ENCODE data around the gene TMEM269. TPM values are rescaled to one million over a fixed set of nuclear protein-coding genes. Genes with fewer than 3 reads are reported as not detected.

The TMEM269 gene
- total and polyA plus RNA-seq, 9 of the 15 experiments (the other 6 are each of a cell fraction or from before 2014, with no cell fraction given): 0.09 to 0.49 (median 0.21) TPM

GRCh38 chr1:42783092-42783491, 1.7 kb upstream of the TMEM269 start:
- no peak for DNase-seq (ENCODE audit: extremely low read depth in 1 of 4, low spot score in 3 of 4)
- no peaks in the 10 kb centered on the region for H3K9me3 ChIP-seq (replicated peaks; ENCODE audit: control insufficient read depth, insufficient read depth, low read depth, low read length)
- POLR2A ChIA-PET: interaction anchor here (0.5 to 2.7 kb wide), 4 partner anchors 10 to 289 kb away, joined by 3 to 11 read pairs (median 4); partner anchors contain the start of genes C1orf50 and P3H1
- WGBS (ENCODE audit: insufficient coverage, low coverage, missing lambda C conversion rate): 95% methylated on average over 2 of the region's 2 CpGs
- in situ Hi-C loops (cut with MboI) (loop anchor here (5.0 kb wide), 1 partner anchor 139 kb away; no protein-coding TSS in a partner anchor), intact Hi-C loops (cut with micrococcal nuclease) (no loop called here)
- H3K79me2 ChIP-seq (ENCODE audit: control insufficient read depth, insufficient read depth, low read length): no peaks in the 10 kb centered on the region
- H3K36me3 ChIP-seq (ENCODE audit: control insufficient read depth, insufficient read depth, low read length): peaks cover 44% of the 10 kb centered on the region
- no peak for TF ChIP-seq RAD21 (CRISPR knock-in tag; conservative IDR thresholded peaks at IDR 0.05 in 1 of 2, IDR thresholded peaks at IDR 0.05 in 1 of 2)
- TF ChIP-seq PTBP1 (IDR thresholded peaks at IDR 0.05; ENCODE audit: low read depth, low read length): no peak
- TF ChIP-seq BCOR (IDR thresholded peaks at IDR 0.05): peak; percentile 49
- peak; percentile 88 for TF ChIP-seq RBM25 (IDR thresholded peaks at IDR 0.05; ENCODE audit: low read depth, low read length, severe bottlenecking)
- TF ChIP-seq CHD1 (IDR thresholded peaks at IDR 0.05; ENCODE audit: low read length): no peak
- no peak overlapping the region for H3K27ac ChIP-seq (ENCODE audit: extremely low read depth, low read depth, low read length)
- no peak overlapping the region for H3K4me2 ChIP-seq (ENCODE audit: insufficient read depth, low read length)
- peaks cover 0 to 15% of the 10 kb centered on the region in 2 experiments; a peak in 3 of 5 replicates for H3K4me1 ChIP-seq (replicated peaks in 1 of 2; ENCODE audit: control insufficient read depth in 2 of 2, insufficient read depth in 2 of 2, low read length in 2 of 2)
- H3K9ac ChIP-seq (ENCODE audit: insufficient read depth in 1 of 2, low read depth in 2 of 2, low read length in 2 of 2): no peak overlapping the region
- H3K9me1 ChIP-seq (ENCODE audit: control insufficient read depth, insufficient read depth, low read length): no peaks in the 10 kb centered on the region
- no peak overlapping the region for H2AFZ ChIP-seq (ENCODE audit: low read depth, low read length)
- FAIRE-seq: no peak
- no peak for ATAC-seq
- no peaks in the 10 kb centered on the region for H3K27me3 ChIP-seq (ENCODE audit: control insufficient read depth in 2 of 2, insufficient read depth in 2 of 2, low read length in 2 of 2)
- no TSS peak for BruUV-seq (replicated peaks)
- CTCF ChIA-PET (ENCODE audit: low intra/inter-chr PET ratio): no interaction called here
- H4K20me1 ChIP-seq (replicated peaks; ENCODE audit: control insufficient read depth, insufficient read depth, low read length): no peaks in the 10 kb centered on the region
- no peak overlapping the region for H3K4me3 ChIP-seq

- in situ Hi-C loops (cut with MboI) (loop anchor here (5.0 kb wide), 1 partner anchor 138 kb away; no protein-coding TSS in a partner anchor), intact Hi-C loops (cut with micrococcal nuclease) (no loop called here)
- 87% methylated on average over 15 of the region's 18 CpGs for WGBS (ENCODE audit: insufficient coverage, low coverage, missing lambda C conversion rate)
- Histone ChIP-seq H3K4me1 (replicated peaks in 1 of 2; ENCODE audit: control insufficient read depth in 2 of 2, insufficient read depth in 2 of 2, low read length in 2 of 2) (peaks cover 0 to 15% of the 10 kb centered on the region in 2 experiments; a peak in 3 of 5 replicates), H4K20me1 (replicated peaks; ENCODE audit: control insufficient read depth, insufficient read depth, low read length) (no peaks in the 10 kb centered on the region), H2AFZ (ENCODE audit: low read depth, low read length) (no peak overlapping the region), H3K4me2 (ENCODE audit: insufficient read depth, low read length) (no peak overlapping the region), H3K79me2 (ENCODE audit: control insufficient read depth, insufficient read depth, low read length) (no peaks in the 10 kb centered on the region), H3K9me3 (replicated peaks; ENCODE audit: control insufficient read depth, insufficient read depth, low read depth, low read length) (no peaks in the 10 kb centered on the region), H3K36me3 (ENCODE audit: control insufficient read depth, insufficient read depth, low read length) (peaks cover 34% of the 10 kb centered on the region), H3K27me3 (ENCODE audit: control insufficient read depth in 2 of 2, insufficient read depth in 2 of 2, low read length in 2 of 2) (no peaks in the 10 kb centered on the region), H3K9ac (ENCODE audit: insufficient read depth in 1 of 2, low read depth in 2 of 2, low read length in 2 of 2) (no peak overlapping the region), H3K4me3 (no peak overlapping the region), H3K27ac (ENCODE audit: extremely low read depth, low read depth, low read length) (no peak overlapping the region), H3K9me1 (ENCODE audit: control insufficient read depth, insufficient read depth, low read length) (no peaks in the 10 kb centered on the region)
- no peak for DNase-seq (ENCODE audit: extremely low read depth in 1 of 4, low spot score in 3 of 4)
- ChIA-PET CTCF (ENCODE audit: low intra/inter-chr PET ratio) (no interaction called here), POLR2A (interaction anchor here (0.7 to 2.7 kb wide), 4 partner anchors 9 to 550 kb away, joined by 3 to 11 read pairs (median 4); partner anchors contain the start of genes C1orf50 and P3H1)
- TF ChIP-seq ZNF696 (CRISPR knock-in tag; conservative IDR thresholded peaks at IDR 0.05): no peak
- TF ChIP-seq SUPT5H (IDR thresholded peaks at IDR 0.05): peak; percentile 16; the same call in 1 of the 2 replicates
- no peak for FAIRE-seq
- no TSS peak for BruUV-seq (replicated peaks)
- ATAC-seq: no peak
These were observed 245 bp upstream of the TMEM269 start for GRCh38 chr1:42784547-42784945.
